B cell (primary cell): ENCODE measurements around the gene TMEM156. TPM values are rescaled to one million over a fixed set of nuclear protein-coding genes. Genes with fewer than 3 reads are reported as not detected.

Source experiments
- ATAC-seq: fragments of 200-7000 bp; cut with Tn5 transposase; one replicate; pipeline ENCODE4 v1.10.0; 2021; ENCODE audit warnings: low read depth, mild to moderate bottlenecking, moderate number of reproducible peaks, moderate library complexity
- CTCF ChIA-PET: fragments of 350-600 bp; sonication (Branson Sonifier 250); formaldehyde crosslinking; loops from one replicate; lab custom pipeline; 2021; ENCODE audit warnings: antibody characterized with exemption, inconsistent platforms; lab: Charles Lee
- POLR2A ChIA-PET: fragments of 350-600 bp; sonication (Branson Sonifier 250); formaldehyde crosslinking; loops from one replicate; lab custom pipeline; 2021; ENCODE audit warnings: antibody characterized with exemption; lab: Charles Lee
- DNase-seq: peaks from one replicate; pipeline ENCODE4 v3.0.0; 2013
- H2AFZ ChIP-seq: 2 replicates; pipeline ENCODE4 v1.6.1; 2012; ENCODE audit warnings: mild to moderate bottlenecking, low read depth, low read length; ENCODE audit not compliant: insufficient read depth, poor library complexity, severe bottlenecking
- H3K27ac ChIP-seq, 2 donors: 1 replicate in 1 of 2; 2 replicates in 1 of 2; pipeline ENCODE4 v1.5.1; 2012 to 2013; ENCODE audit warnings: low read length in 2 of 2, mild to moderate bottlenecking in 2 of 2, moderate library complexity in 1 of 2
- H3K27me3 ChIP-seq, 4 experiments: fragments of 200-600 bp in 1 of 4; sonication (generic) in 1 of 4; replicated peaks in 1 of 4; 1 replicate in 2 of 4; 2 replicates in 2 of 4; pipeline versions ENCODE4 v1.6.1 to v1.7.0; 2013 to 2016; ENCODE audit warnings: low read length in 3 of 4, mild to moderate bottlenecking in 2 of 4, mixed read lengths in 1 of 4, moderate library complexity in 1 of 4; ENCODE audit not compliant: insufficient read depth in 4 of 4, control insufficient read depth in 3 of 4; ENCODE audit errors: control extremely low read depth in 1 of 4
- H3K36me3 ChIP-seq, 2 experiments: replicated peaks in 1 of 2; 1 replicate in 1 of 2; 2 replicates in 1 of 2; pipeline versions ENCODE4 v1.6.1 to v1.7.1; 2013; ENCODE audit warnings: low read length in 1 of 2; ENCODE audit not compliant: insufficient read depth in 2 of 2, control insufficient read depth in 1 of 2; ENCODE audit errors: control extremely low read depth in 1 of 2, extremely low read depth in 1 of 2
- H3K4me1 ChIP-seq, 2 donors: fragments of 200-600 bp in 1 of 2; sonication (generic) in 1 of 2; 1 replicate in 1 of 2; 2 replicates in 1 of 2; pipeline versions ENCODE4 v1.5.1 to v1.6.1; 2013 to 2017; ENCODE audit warnings: low read length in 2 of 2; ENCODE audit not compliant: control insufficient read depth in 2 of 2, insufficient read depth in 2 of 2
- H3K4me2 ChIP-seq: replicated peaks from 2 replicates; pipeline ENCODE3; 2012; ENCODE audit warnings: mild to moderate bottlenecking, low read depth, low read length; ENCODE audit not compliant: poor library complexity, severe bottlenecking
- H3K4me3 ChIP-seq, 5 experiments: fragments of 200-600 bp in 1 of 5; sonication (generic) in 1 of 5; 1 replicate in 3 of 5; 2 replicates in 2 of 5; pipeline versions ENCODE4 v1.5.1 to v1.7.0; 2011 to 2016; ENCODE audit warnings: low read length in 4 of 5, mild to moderate bottlenecking in 4 of 5, low read depth in 2 of 5, control low read depth in 1 of 5, moderate library complexity in 1 of 5; ENCODE audit not compliant: insufficient read depth in 1 of 5; ENCODE audit errors: control extremely low read depth in 1 of 5, extremely low read depth in 1 of 5
- H3K79me2 ChIP-seq: fragments of 200-600 bp; sonication (generic); one replicate; pipeline ENCODE4 v1.6.0; 2016; ENCODE audit warnings: low read length; ENCODE audit not compliant: control insufficient read depth, insufficient read depth
- H3K9ac ChIP-seq: fragments of 200-600 bp; sonication (generic); 2 replicates; pipeline ENCODE4 v1.6.1; 2017; ENCODE audit warnings: mild to moderate bottlenecking, low read length, moderate library complexity
- H3K9me3 ChIP-seq, 3 donors: one replicate each; pipeline versions ENCODE4 v1.6.1 to v1.7.1; 2013; ENCODE audit warnings: low read length in 2 of 3; ENCODE audit not compliant: control insufficient read depth in 2 of 3, insufficient read depth in 1 of 3; ENCODE audit errors: control extremely low read depth in 1 of 3
- H4K20me1 ChIP-seq: 2 replicates; pipeline ENCODE4 v1.6.0; 2012; ENCODE audit warnings: mild to moderate bottlenecking, low read length; ENCODE audit not compliant: insufficient read depth, control insufficient read depth, poor library complexity, severe bottlenecking
- H3K27ac Mint-ChIP-seq: one replicate; pipeline ENCODE4 v1.8.0; 2021; ENCODE audit warnings: mixed read lengths
- H3K27me3 Mint-ChIP-seq: one replicate; pipeline ENCODE4 v1.8.0; 2021; ENCODE audit warnings: mixed read lengths
- H3K4me1 Mint-ChIP-seq: one replicate; pipeline ENCODE4 v1.8.0; 2021; ENCODE audit warnings: mixed read lengths
- H3K4me3 Mint-ChIP-seq: one replicate; pipeline ENCODE4 v1.8.0; 2021; ENCODE audit warnings: mixed read lengths
- H3K9me3 Mint-ChIP-seq: one replicate; pipeline ENCODE4 v1.8.0; 2022; ENCODE audit warnings: mixed read lengths; ENCODE audit not compliant: insufficient read depth
- EZH2 ChIP-seq: IDR thresholded peaks from 2 replicates; pipeline ENCODE4 v1.6.1; 2012; ENCODE audit warnings: borderline replicate concordance, low read depth, mild to moderate bottlenecking, moderate library complexity, low read length; ENCODE audit not compliant: insufficient read depth, poor library complexity, severe bottlenecking
- WGBS: methylation state at CpG from one replicate; pipeline ENCODE4 v1.1.5; 2013; ENCODE audit warnings: missing lambda C conversion rate; ENCODE audit not compliant: insufficient coverage; 5-methylcytosine and 5-hydroxymethylcytosine counted together
- intact Hi-C: fragments of 100-400 bp; cut with micrococcal nuclease; formaldehyde crosslinking; loops from one replicate; pipeline ENCODE4 v1.10.0; 2022
- polyA plus RNA-seq: library from polyadenylated mRNA; depleted of rRNA; stranded (reverse); fragments of >200 nt; gene quantifications from 2 replicates; pipeline ENCODE4 v1.2.3, GENCODE V29; 2012
- total RNA-seq, 2 donors: library from RNA; stranded (reverse); fragments of 120-200 nt in 1 of 2; gene quantifications; 1 replicate in 1 of 2; 2 replicates in 1 of 2; pipeline versions ENCODE4 v1.2.3 to v1.2.4, GENCODE V29; 2013 to 2022
- TF ChIP-seq, protein P1 (sequence below): fragments of 200-600 bp; IDR thresholded peaks from one replicate; pipeline ENCODE4 v1.8.0; 2022; ENCODE audit warnings: antibody characterized with exemption, mild to moderate bottlenecking

TMEM156 gene
- total and polyA plus RNA-seq, 2 donors (not counting 1 experiment from before 2014, with no cell fraction given): 58.4 to 59.9 TPM

DNA sequence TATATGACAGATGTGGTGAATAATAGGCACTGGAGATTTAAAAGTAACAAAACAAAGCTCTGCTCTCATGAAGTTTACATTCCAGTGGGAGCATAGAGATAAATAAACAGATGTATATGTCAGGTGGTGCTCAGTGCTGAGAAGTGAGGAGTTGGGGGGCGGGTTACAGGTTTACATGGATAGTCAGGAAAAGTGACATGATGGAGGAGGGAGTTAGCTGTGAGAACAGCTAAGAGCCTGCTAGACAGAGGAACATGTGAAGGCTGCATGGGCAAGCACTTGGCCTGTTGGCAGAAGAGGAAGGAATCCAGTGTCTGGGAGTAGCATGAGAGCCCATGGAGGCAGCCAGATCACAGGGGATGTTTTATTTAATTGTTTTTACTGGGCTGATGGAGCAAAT, 10.2 kb upstream of the TMEM156 start:
- Mint-ChIP-seq H3K4me3 (peak overlapping the region; percentile 9), H3K27me3 (no peaks in the 10 kb centered on the region), H3K27ac (peak overlapping the region; percentile 47), H3K9me3 (no peaks in the 10 kb centered on the region), H3K4me1 (peaks cover 56% of the 10 kb centered on the region)
- no peak overlapping the region for H3K4me2 ChIP-seq
- H2AFZ ChIP-seq: no peak overlapping the region
- no peak overlapping the region for H3K4me3 ChIP-seq
- no peak for DNase-seq
- ChIA-PET CTCF (interaction anchor here (0.6 to 6.6 kb wide), 6 partner anchors 10 to 139 kb away, joined by 3 to 55 read pairs (median 9); partner anchors contain the start of gene TMEM156), POLR2A (interaction anchor here (0.7 to 3.8 kb wide), 2 partner anchors 10 to 56 kb away, joined by 5 to 30 read pairs; partner anchors contain the start of gene TMEM156)
- H3K79me2 ChIP-seq: peaks cover 22% of the 10 kb centered on the region
- H3K4me1 ChIP-seq: peaks cover 40 to 44% of the 10 kb centered on the region in 2 donors
- intact Hi-C loops: loop anchor here (5.0 to 10.0 kb wide), 4 partner anchors 415 to 1262 kb away; partner anchors contain the start of genes LIAS, PDS5A and RPL9
- no peaks in the 10 kb centered on the region for H3K36me3 ChIP-seq
- WGBS: 100% methylated on average over 1 of the region's 1 CpG
- no peak for ATAC-seq
- H3K9me3 ChIP-seq: no peaks in the 10 kb centered on the region
- H3K27me3 ChIP-seq: no peaks in the 10 kb centered on the region
- H3K9ac ChIP-seq: no peak overlapping the region
- H4K20me1 ChIP-seq: peaks cover 4% of the 10 kb centered on the region
- no peak for TF ChIP-seq EZH2
- TF ChIP-seq, protein P1, sequence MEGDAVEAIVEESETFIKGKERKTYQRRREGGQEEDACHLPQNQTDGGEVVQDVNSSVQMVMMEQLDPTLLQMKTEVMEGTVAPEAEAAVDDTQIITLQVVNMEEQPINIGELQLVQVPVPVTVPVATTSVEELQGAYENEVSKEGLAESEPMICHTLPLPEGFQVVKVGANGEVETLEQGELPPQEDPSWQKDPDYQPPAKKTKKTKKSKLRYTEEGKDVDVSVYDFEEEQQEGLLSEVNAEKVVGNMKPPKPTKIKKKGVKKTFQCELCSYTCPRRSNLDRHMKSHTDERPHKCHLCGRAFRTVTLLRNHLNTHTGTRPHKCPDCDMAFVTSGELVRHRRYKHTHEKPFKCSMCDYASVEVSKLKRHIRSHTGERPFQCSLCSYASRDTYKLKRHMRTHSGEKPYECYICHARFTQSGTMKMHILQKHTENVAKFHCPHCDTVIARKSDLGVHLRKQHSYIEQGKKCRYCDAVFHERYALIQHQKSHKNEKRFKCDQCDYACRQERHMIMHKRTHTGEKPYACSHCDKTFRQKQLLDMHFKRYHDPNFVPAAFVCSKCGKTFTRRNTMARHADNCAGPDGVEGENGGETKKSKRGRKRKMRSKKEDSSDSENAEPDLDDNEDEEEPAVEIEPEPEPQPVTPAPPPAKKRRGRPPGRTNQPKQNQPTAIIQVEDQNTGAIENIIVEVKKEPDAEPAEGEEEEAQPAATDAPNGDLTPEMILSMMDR: no peak
- H3K27ac ChIP-seq: peak overlapping the region in 1 of 2 donors; percentile 52

DNA sequence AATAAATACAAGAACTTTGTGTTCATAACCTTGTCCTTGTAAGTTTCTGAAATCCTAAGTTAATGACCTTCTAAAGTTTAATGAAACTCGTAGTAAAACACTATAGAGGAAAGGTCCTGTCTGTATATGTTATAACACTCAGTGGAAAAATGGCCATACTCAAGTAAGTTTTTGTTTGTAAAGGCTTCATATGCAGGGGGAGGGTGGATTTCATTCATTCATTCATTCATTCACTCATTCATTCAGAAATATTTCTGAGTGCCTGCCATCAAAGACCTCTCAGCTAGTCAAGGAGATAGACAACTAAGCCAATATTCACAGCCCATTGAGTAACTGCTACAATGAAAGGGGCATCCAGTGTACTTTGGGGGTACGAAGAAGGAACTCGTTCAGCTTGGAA, 6.9 kb upstream of the TMEM156 start:
- CTCF ChIA-PET: no interaction called here
- ATAC-seq: no peak
- intact Hi-C loops: loop anchor here (10.0 kb wide), 2 partner anchors 316 to 596 kb away; partner anchors contain the start of gene SMIM14
- H3K27me3 ChIP-seq: no peaks in the 10 kb centered on the region
- no peaks in the 10 kb centered on the region for H3K27me3 Mint-ChIP-seq
- no peaks in the 10 kb centered on the region for H3K9me3 Mint-ChIP-seq
- H3K79me2 ChIP-seq: no peaks in the 10 kb centered on the region
- no peak overlapping the region for H3K4me3 Mint-ChIP-seq
- no peaks in the 10 kb centered on the region for H3K36me3 ChIP-seq
- TF ChIP-seq, protein P1: no peak
- no peak for TF ChIP-seq EZH2
- H3K4me3 ChIP-seq: no peak overlapping the region
- no peak overlapping the region for H2AFZ ChIP-seq
- WGBS: 100% methylated on average over 2 of the region's 3 CpGs
- H3K27ac ChIP-seq: no peak overlapping the region
- peaks cover 26 to 29% of the 10 kb centered on the region in 2 donors for H3K4me1 ChIP-seq
- POLR2A ChIA-PET: interaction anchor here (0.6 kb wide), 1 partner anchor 20 kb away, joined by 5 read pairs; no protein-coding TSS in a partner anchor
- H3K27ac Mint-ChIP-seq: peak overlapping the region; percentile 0
- H4K20me1 ChIP-seq: no peaks in the 10 kb centered on the region
- no peak for DNase-seq
- peaks cover 58% of the 10 kb centered on the region for H3K4me1 Mint-ChIP-seq
- no peaks in the 10 kb centered on the region for H3K9me3 ChIP-seq
- H3K4me2 ChIP-seq: no peak overlapping the region
- H3K9ac ChIP-seq: no peak overlapping the region
